ENCODE data around the gene SPOCD1.

The SPOCD1 gene

GRCh38 chr1:31799895-31800673 lies 15.7 kb downstream of the SPOCD1 start:
- no peak for DNase-seq (ENCODE audit: low read depth in 2 of 2)

GRCh38 chr1:31799196-31799894 lies 16.5 kb downstream of the SPOCD1 start:
- no peak for DNase-seq (ENCODE audit: low read depth in 2 of 2)

- peak in 1 of 2 donors; percentile 13 for DNase-seq (ENCODE audit: low read depth in 2 of 2)
Measured at GRCh38 chr1:31798433-31799195, 17.2 kb downstream of the SPOCD1 start.

GRCh38 chr1:31798086-31798432 lies 17.8 kb downstream of the SPOCD1 start:
- no peak for DNase-seq (ENCODE audit: low read depth in 2 of 2)

- DNase-seq (ENCODE audit: low read depth in 2 of 2) = no peak
Measured at GRCh38 chr1:31797216-31797615, 18.6 kb downstream of the SPOCD1 start.

- no peak for DNase-seq (ENCODE audit: low read depth in 2 of 2)
Measured at GRCh38 chr1:31796707-31797106, 19.1 kb downstream of the SPOCD1 start.

GRCh38 chr1:31795801-31796621 lies 19.8 kb downstream of the SPOCD1 start:
- DNase-seq (ENCODE audit: low read depth in 2 of 2) = no peak

- DNase-seq (ENCODE audit: low read depth in 2 of 2) = no peak
Measured at GRCh38 chr1:31795096-31795675, 20.6 kb downstream of the SPOCD1 start.

GRCh38 chr1:31793586-31794285 lies 22.1 kb downstream of the SPOCD1 start:
- DNase-seq (ENCODE audit: low read depth in 2 of 2) = no peak

- no peak for DNase-seq (ENCODE audit: low read depth in 2 of 2)
Measured at GRCh38 chr1:31793086-31793485, 22.7 kb downstream of the SPOCD1 start.

GRCh38 chr1:31792541-31792940 lies 23.3 kb downstream of the SPOCD1 start:
- DNase-seq (ENCODE audit: low read depth in 2 of 2) = no peak

GRCh38 chr1:31792116-31792515 lies 23.7 kb downstream of the SPOCD1 start:
- DNase-seq (ENCODE audit: low read depth in 2 of 2) = no peak

GRCh38 chr1:31791131-31791858 lies 24.5 kb downstream of the SPOCD1 start:
- DNase-seq (ENCODE audit: low read depth in 2 of 2) = no peak

- DNase-seq (ENCODE audit: low read depth in 2 of 2) = no peak
Measured at GRCh38 chr1:31790641-31791091, 25.2 kb downstream of the SPOCD1 start.

- DNase-seq (ENCODE audit: low read depth in 2 of 2) = no peak
Measured at GRCh38 chr1:31790140-31790539, 25.7 kb downstream of the SPOCD1 start.

- peak; percentile 96 to 99 for DNase-seq (ENCODE audit: low read depth in 2 of 2)
Measured at GRCh38 chr1:31789259-31790065, 26.4 kb downstream of the SPOCD1 start.

- no peak for DNase-seq (ENCODE audit: low read depth in 2 of 2)
Measured at GRCh38 chr1:31788825-31789256, 27.0 kb downstream of the SPOCD1 start.

GRCh38 chr1:31788138-31788824 lies 27.5 kb downstream of the SPOCD1 start:
- peak; percentile 85 to 95 for DNase-seq (ENCODE audit: low read depth in 2 of 2)

GRCh38 chr1:31787786-31788137 lies 28.1 kb downstream of the SPOCD1 start:
- no peak for DNase-seq (ENCODE audit: low read depth in 2 of 2)

Measured in activated CD4-positive, alpha-beta T cell treated with anti-CD3 and anti-CD28 coated beads for 24 hours (primary cell).